ENCODE data around the gene ROR1. TPM values are rescaled to one million over a fixed set of nuclear protein-coding genes. Genes with fewer than 3 reads are reported as not detected.

ROR1 gene
- total RNA-seq, 4 donors from 2014 or later = 8.8 to 30.4 (median 14.1) TPM

DNA sequence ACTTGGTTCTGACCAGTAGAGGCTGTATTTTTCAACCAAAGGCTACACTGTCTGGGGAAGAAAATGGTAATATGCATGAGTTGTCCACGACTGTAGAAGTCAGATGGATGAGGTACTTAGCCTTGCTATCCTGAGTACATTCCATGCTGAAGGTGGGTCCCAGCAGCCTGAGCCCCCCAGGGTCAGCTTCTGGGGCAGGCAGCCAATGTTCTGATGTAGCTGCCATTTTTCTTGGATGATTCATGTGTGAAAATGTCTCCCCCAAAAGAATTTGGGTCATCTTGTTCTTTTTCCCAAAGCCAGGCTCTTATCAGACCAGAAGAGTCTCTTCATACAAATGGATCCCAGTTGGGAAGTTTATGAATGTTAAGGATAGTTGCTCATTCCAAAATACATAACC, 257.4 kb downstream of the ROR1 start:
- ATAC-seq (ENCODE audit: low FRiP score) (no peak), DNase-seq (ENCODE audit: low spot score) (no peak)
- no peak for TF ChIP-seq CTCF (IDR thresholded peaks at IDR 0.05)

- ATAC-seq (ENCODE audit: low FRiP score) (peak; percentile 69), DNase-seq (ENCODE audit: low spot score) (no peak)
- TF ChIP-seq CTCF (IDR thresholded peaks at IDR 0.05) = no peak
Measured at GRCh38 chr1:64033667-64034220, 259.9 kb downstream of the ROR1 start.

- ATAC-seq (ENCODE audit: low FRiP score) (no peak), DNase-seq (ENCODE audit: low spot score) (no peak)
- no peak for TF ChIP-seq CTCF (IDR thresholded peaks at IDR 0.05)
Measured at GRCh38 chr1:64036549-64036948, 262.7 kb downstream of the ROR1 start.

DNA sequence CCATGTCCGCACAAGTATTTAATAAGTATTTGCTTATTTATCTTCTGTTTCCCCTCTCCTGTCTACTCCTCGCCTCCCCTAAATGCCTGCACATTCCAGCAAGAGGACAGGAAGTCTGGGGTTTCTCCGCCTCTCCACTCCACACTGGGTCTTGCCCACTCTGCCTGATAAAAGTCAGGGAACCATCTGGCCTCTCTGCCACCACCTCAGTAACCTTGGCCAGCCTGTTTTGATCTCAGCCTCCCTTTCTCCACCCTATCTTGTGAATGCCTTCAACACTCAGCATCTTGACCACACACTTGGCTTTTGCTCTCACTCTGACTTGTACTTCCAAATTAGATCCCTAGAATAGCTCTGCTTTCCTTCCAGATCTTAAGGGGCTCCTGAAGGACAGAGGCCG, 264.3 kb downstream of the ROR1 start:
- ATAC-seq (ENCODE audit: low FRiP score) (no peak), DNase-seq (ENCODE audit: low spot score) (no peak)
- no peak for TF ChIP-seq CTCF (IDR thresholded peaks at IDR 0.05)

DNA sequence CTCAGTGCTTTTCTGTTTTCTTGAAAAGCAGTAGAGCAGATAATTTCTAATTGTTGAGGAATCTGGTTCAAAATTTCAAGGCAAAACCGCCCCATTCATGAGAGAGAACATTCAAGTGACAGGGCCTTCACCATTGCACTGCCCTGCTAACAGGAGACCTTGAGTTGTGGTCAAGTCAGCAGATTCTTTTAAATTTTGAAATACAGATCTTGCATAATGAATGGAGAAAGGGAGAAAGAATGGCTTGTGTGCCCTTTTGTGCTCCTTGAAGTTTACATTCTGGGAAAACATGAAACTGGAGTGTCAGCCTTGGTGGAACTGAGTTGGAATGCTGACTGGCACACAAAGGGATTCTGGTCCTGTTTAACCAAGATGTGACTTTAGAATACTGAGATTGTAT, 265.1 kb downstream of the ROR1 start:
- no peak for TF ChIP-seq CTCF (IDR thresholded peaks at IDR 0.05)
- ATAC-seq (ENCODE audit: low FRiP score) (no peak), DNase-seq (ENCODE audit: low spot score) (no peak)

DNA sequence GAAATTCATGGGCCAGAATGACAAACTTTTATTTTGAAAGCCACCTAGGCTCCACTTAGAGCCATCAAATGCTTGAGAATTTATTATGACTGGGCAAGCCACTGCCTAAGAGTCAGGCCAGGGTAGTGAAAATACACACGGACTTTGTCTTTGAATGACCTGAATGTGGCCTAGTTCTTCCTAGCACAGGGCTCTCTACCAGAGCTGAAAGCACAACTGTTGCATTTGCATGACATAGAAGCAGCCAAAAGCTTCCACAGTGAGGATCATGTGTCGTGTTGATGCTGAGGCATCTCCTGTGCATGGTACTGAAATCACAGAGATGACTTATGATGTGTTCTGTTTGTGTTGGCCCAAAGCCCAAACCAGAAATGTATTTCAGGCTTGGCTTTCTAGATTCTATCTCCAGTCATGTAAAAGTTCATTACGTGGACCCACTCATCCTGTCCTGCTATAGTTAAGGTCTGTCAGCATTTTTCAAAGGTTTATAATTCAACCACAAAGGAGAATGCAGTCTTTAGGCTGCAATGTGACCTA, 265.6 kb downstream of the ROR1 start:
- ATAC-seq (ENCODE audit: low FRiP score) (peak; percentile 65), DNase-seq (ENCODE audit: low spot score) (no peak)
- TF ChIP-seq CTCF (IDR thresholded peaks at IDR 0.05) = no peak

GRCh38 chr1:64041371-64042131, 267.7 kb downstream of the ROR1 start:
- ATAC-seq (ENCODE audit: low FRiP score) (no peak), DNase-seq (ENCODE audit: low spot score) (no peak)
- TF ChIP-seq CTCF (IDR thresholded peaks at IDR 0.05) = no peak

All from omental fat pad (tissue), 4 donors.